Heart left ventricle (tissue), 16 donors: ENCODE results near the gene RBM33. TPM values are rescaled to one million over a fixed set of nuclear protein-coding genes. Genes with fewer than 3 reads are reported as not detected.
"Not testable (repeated sequence)": the region's sequence is repeated elsewhere in the genome, so short reads cannot be mapped to it uniquely, and the experiment has no call there.

Experiments used
- ATAC-seq, 4 donors: fragments of 200-7000 bp; cut with Tn5 transposase; one replicate each; pipeline ENCODE4 v1.9.1; 2020 to 2022; ENCODE audit warnings: moderate library complexity in 4 of 4, mild to moderate bottlenecking in 3 of 4, moderate number of reproducible peaks in 1 of 4
- DNase-seq, 5 donors: peaks; one replicate each; pipeline ENCODE4 v3.0.0-alpha.2; 2020
- H3K27ac ChIP-seq, 12 donors: fragments of 200-600 bp; sonication (generic) in 4 of 12; one replicate each; pipeline versions ENCODE4 v1.5.0 to v1.8.0; 2016 to 2022; ENCODE audit warnings: mild to moderate bottlenecking in 2 of 12
- H3K27me3 ChIP-seq, 9 donors: fragments of 200-600 bp; sonication (generic) in 2 of 9; one replicate each; pipeline versions ENCODE4 v1.5.1 to v1.8.0; 2016 to 2022; ENCODE audit warnings: mild to moderate bottlenecking in 3 of 9
- H3K36me3 ChIP-seq, 9 donors: fragments of 200-600 bp; sonication (generic) in 2 of 9; one replicate each; pipeline versions ENCODE4 v1.5.0 to v1.8.0; 2018 to 2022; ENCODE audit warnings: mild to moderate bottlenecking in 2 of 9
- H3K4me1 ChIP-seq, 12 donors: fragments of 200-600 bp; sonication (generic) in 4 of 12; one replicate each; pipeline versions ENCODE4 v1.5.0 to v1.8.0; 2016 to 2022; ENCODE audit warnings: mild to moderate bottlenecking in 3 of 12
- H3K4me3 ChIP-seq, 12 donors: fragments of 200-600 bp; sonication (generic) in 4 of 12; one replicate each; pipeline versions ENCODE4 v1.5.0 to v1.8.0; 2017 to 2022; ENCODE audit warnings: mild to moderate bottlenecking in 9 of 12, moderate library complexity in 4 of 12
- H3K9me3 ChIP-seq, 12 donors: fragments of 200-600 bp; sonication (generic) in 4 of 12; one replicate each; pipeline versions ENCODE4 v1.5.0 to v1.8.0; 2016 to 2022; ENCODE audit warnings: mild to moderate bottlenecking in 1 of 12
- CTCF ChIP-seq, 12 donors: fragments of 200-600 bp; sonication (generic) in 4 of 12; IDR thresholded peaks; one replicate each; pipeline versions ENCODE4 v1.5.0 to v1.8.0; 2018 to 2022; ENCODE audit warnings: antibody characterized with exemption in 12 of 12, mild to moderate bottlenecking in 5 of 12
- POLR2A ChIP-seq, 2 donors: fragments of 450-650 bp; IDR thresholded peaks; one replicate each; pipeline ENCODE4 v1.6.1; 2017; ENCODE audit warnings: antibody characterized with exemption in 2 of 2, mild to moderate bottlenecking in 2 of 2, moderate library complexity in 2 of 2
- WGBS, 4 donors: extraction: QIAGEN DNeasy Blood & Tissue Kit in 2 of 4; methylation state at CpG; one replicate each; pipeline versions ENCODE4 v1.1.5 to v1.1.7; 2013 to 2018; 5-methylcytosine and 5-hydroxymethylcytosine counted together
- intact Hi-C, 10 donors: fragments of 100-400 bp; cut with DNase I; formaldehyde crosslinking; loops; one replicate each; pipeline versions ENCODE4 v1.11.1 to v1.14.2; 2022
- polyA plus RNA-seq, 2 donors: library from polyadenylated mRNA; stranded (reverse); fragments of 200-250 nt; gene quantifications; one replicate each; pipeline ENCODE4 v1.2.3, GENCODE V29; 2013
- total RNA-seq, 9 donors: library from RNA; depleted of rRNA in 2 of 9; stranded (reverse); fragments of >200 nt in 2 of 9; fragmentation: NEBNext Ultra II Directional in 3 of 9; extraction: Animal tissue kit (Norgen Biotek cat#: 25700) in 3 of 9; gene quantifications; one replicate each; pipeline versions ENCODE4 v1.1.0 to v1.2.4, GENCODE V29; 2016 to 2023
- donor health status: ischemic (EF 13 %, LVEDD 7.1; RV severe dilation, severe dysfunction).
- donor health status: healthy with polysubstance abuse.
- donor health status: DM: no; HTN: yes; CAD: no.
- donor health status: DM: no; HTN: no; CAD: no.
- donor health status: ischemic (EF 25% LVEDD 6.9; RV normal size, moderate dysfunction).
- donor health status: ischemic (EF 25% LVEDD 5.7; RV mildly dilated, moderate dysfunction).
- donor health status: healthy.
- donor health status: DM: yes; HTN: yes; CAD: no.
- donor health status: ischemic (EF 35%, LVEDD 5.7; RV mildly dilated, moderate dysfunction).
- donor health status: nonischemic (EF 11% LVEDD 7.7; RV severe dilation, severe dysfunction).
- donor health status: DM: yes; HTN: yes; CAD: no.
- donor health status: PGD.
- donor health status: ischemic (EF 29% LVEDD 5.4; RV normal size, mild dysfunction).
- donor health status: nonischemic (EF 23%, LVEDD 6.1; RV moderate dilation, normal function).

RBM33 gene
- total and polyA plus RNA-seq, 11 donors = 13.1 to 40.8 (median 30.2) TPM

- intact Hi-C loops = loop anchor here in 5 of 10 donors (5.0 kb wide), 1 partner anchor 656 kb away; no protein-coding TSS in a partner anchor
- peak in 2 of 5 donors; percentile 6 to 37 for DNase-seq
- TF ChIP-seq CTCF (IDR thresholded peaks at IDR 0.05) = no peak
- TF ChIP-seq POLR2A (IDR thresholded peaks at IDR 0.05) = no peak
- Histone ChIP-seq H3K27me3 (peaks cover 27 to 96% (median 55%) of the 10 kb centered on the region in 9 donors), H3K9me3 (peaks cover 0 to 4% (median 0%) of the 10 kb centered on the region in 12 donors), H3K27ac (no peak overlapping the region), H3K4me1 (peaks cover 0 to 10% (median 0%) of the 10 kb centered on the region in 12 donors), H3K36me3 (no peaks in the 10 kb centered on the region), H3K4me3 (no peak overlapping the region)
- no peak for ATAC-seq
- WGBS, 4 donors = 81 to 91% (median 85%) methylated on average over 3 to 12 of the region's 12 CpGs
These were observed 171.7 kb downstream of the RBM33 start for GRCh38 chr7:155816192-155816508.

- Histone ChIP-seq H3K27me3 (peaks cover 24 to 92% (median 47%) of the 10 kb centered on the region in 9 donors), H3K36me3 (no peaks in the 10 kb centered on the region), H3K27ac (no peak overlapping the region), H3K4me3 (no peak overlapping the region), H3K4me1 (peaks cover 0 to 6% (median 0%) of the 10 kb centered on the region in 12 donors), H3K9me3 (peaks cover 0 to 4% (median 0%) of the 10 kb centered on the region in 12 donors)
- WGBS, 4 donors = 87 to 94% (median 90%) methylated on average over 11 to 16 of the region's 16 CpGs
- ATAC-seq = no peak
- DNase-seq = peak in 2 of 5 donors; percentile 11 to 57
- TF ChIP-seq POLR2A (IDR thresholded peaks at IDR 0.05) = no peak
- no peak for TF ChIP-seq CTCF (IDR thresholded peaks at IDR 0.05)
- intact Hi-C loops = loop anchor here in 5 of 10 donors (5.0 kb wide), 1 partner anchor 655 kb away; no protein-coding TSS in a partner anchor
These were observed 172.5 kb downstream of the RBM33 start for GRCh38 chr7:155816996-155817395.

- H3K36me3 ChIP-seq, H3K4me1 ChIP-seq, H3K27ac ChIP-seq, H3K4me3 ChIP-seq, ATAC-seq, H3K9me3 ChIP-seq: not testable (repeated sequence)
- H3K27me3 ChIP-seq = peaks cover 20 to 92% (median 42%) of the 10 kb centered on the region in 9 donors
- DNase-seq = peak in 1 of 5 donors; percentile 5
- WGBS, 4 donors = 61 to 73% (median 70%) methylated on average over 3 to 4 of the region's 4 CpGs; no CpG with 5 or more reads in 1 of the 4 donors
- intact Hi-C loops = loop anchor here in 5 of 10 donors (5.0 kb wide), 1 partner anchor 655 kb away; no protein-coding TSS in a partner anchor
These were observed 173.1 kb downstream of the RBM33 start for GRCh38 chr7:155817515-155817914.

- H3K4me3 ChIP-seq = no peak overlapping the region
- WGBS, 4 donors = 63 to 70% (median 66%) methylated on average over 11 to 21 of the region's 21 CpGs
- H3K36me3 ChIP-seq = no peaks in the 10 kb centered on the region
- H3K27ac ChIP-seq = no peak overlapping the region
- TF ChIP-seq CTCF (IDR thresholded peaks at IDR 0.05) (no peak), POLR2A (IDR thresholded peaks at IDR 0.05) (no peak)
- intact Hi-C loops = loop anchor here in 5 of 10 donors (5.0 kb wide), 1 partner anchor 654 kb away; no protein-coding TSS in a partner anchor
- H3K4me1 ChIP-seq = no peaks in the 10 kb centered on the region
- DNase-seq (peak in 2 of 5 donors; percentile 8 to 56), ATAC-seq (no peak)
- H3K9me3 ChIP-seq = peaks cover 0 to 4% (median 0%) of the 10 kb centered on the region in 12 donors
- peaks cover 13 to 87% (median 34%) of the 10 kb centered on the region in 9 donors for H3K27me3 ChIP-seq
These were observed 173.8 kb downstream of the RBM33 start for GRCh38 chr7:155818154-155818819.
